Measurements from ENCODE around the gene CLEC1A. TPM values are rescaled to one million over a fixed set of nuclear protein-coding genes. Genes with fewer than 3 reads are reported as not detected.

The CLEC1A gene
- total RNA-seq, 1 donor from 2014 or later: 2.2 TPM

DNA sequence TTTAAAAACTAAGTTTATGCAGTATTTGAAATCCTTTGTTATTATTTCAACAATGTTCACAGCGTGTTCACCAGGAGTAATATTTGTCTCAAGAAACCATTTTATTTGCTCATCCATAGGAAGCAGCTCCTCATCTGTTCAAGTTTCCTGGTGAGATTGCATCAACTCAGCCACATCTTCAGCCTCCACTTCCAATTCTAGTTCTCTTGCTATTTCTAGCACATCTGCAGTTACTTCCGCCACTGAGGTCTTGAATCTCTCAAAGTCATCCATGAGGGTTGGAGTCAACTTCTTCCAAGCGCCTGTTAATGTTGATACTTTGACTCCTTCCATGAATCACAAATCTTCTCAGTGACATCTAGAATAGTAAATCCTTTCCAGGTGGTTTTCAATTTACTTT is 50.3 kb downstream of the CLEC1A start:
- no peaks in the 10 kb centered on the region for H3K4me1 ChIP-seq
- intact Hi-C loops (cut with DNase I): no loop called here
- H3K27ac ChIP-seq: no peak overlapping the region

DNA sequence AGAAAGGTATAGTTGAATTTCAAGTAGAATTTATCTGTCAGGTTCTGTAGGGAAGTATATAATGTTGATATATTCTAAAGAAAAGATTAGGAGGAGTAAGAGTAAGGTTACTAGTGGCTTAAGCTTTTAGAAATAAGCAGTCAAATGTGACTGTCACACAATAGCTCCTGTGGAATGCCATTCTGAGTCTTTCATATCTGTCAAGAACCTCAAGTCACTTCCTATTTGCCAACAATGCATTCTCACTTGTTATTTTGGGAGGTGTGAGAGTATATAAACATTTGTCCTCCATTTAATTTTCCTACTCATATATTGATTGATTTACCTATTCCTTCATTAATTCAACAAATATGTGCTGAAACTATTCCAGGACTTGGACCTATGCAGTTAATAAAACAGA is 56.6 kb downstream of the CLEC1A start:
- no peak for DNase-seq (ENCODE audit: extremely low spot score in 2 of 2)
- Histone ChIP-seq H3K27ac (no peak overlapping the region), H3K9me3 (no peaks in the 10 kb centered on the region), H3K36me3 (no peaks in the 10 kb centered on the region), H3K4me1 (no peaks in the 10 kb centered on the region), H3K4me3 (no peak overlapping the region), H3K27me3 (no peaks in the 10 kb centered on the region)
- intact Hi-C loops (cut with DNase I): no loop called here
- TF ChIP-seq POLR2A (IDR thresholded peaks at IDR 0.05): no peak
- no peak for TF ChIP-seq CTCF (IDR thresholded peaks at IDR 0.05)
- TF ChIP-seq POLR2AphosphoS5 (IDR thresholded peaks at IDR 0.05; ENCODE audit: insufficient read depth in 1 of 2, low read depth in 1 of 2): no peak

More for the DNA sequence above, 50.3 kb downstream of the CLEC1A start:
- Histone ChIP-seq H3K36me3 (no peaks in the 10 kb centered on the region), H3K4me3 (no peak overlapping the region), H3K9me3 (no peaks in the 10 kb centered on the region), H3K27me3 (no peaks in the 10 kb centered on the region)
- DNase-seq (ENCODE audit: extremely low spot score in 2 of 2): no peak
- no peak for TF ChIP-seq POLR2A (IDR thresholded peaks at IDR 0.05)
- no peak for TF ChIP-seq CTCF (IDR thresholded peaks at IDR 0.05)
- no peak for TF ChIP-seq POLR2AphosphoS5 (IDR thresholded peaks at IDR 0.05; ENCODE audit: insufficient read depth in 1 of 2, low read depth in 1 of 2)

- Histone ChIP-seq H3K4me1 (no peaks in the 10 kb centered on the region), H3K36me3 (no peaks in the 10 kb centered on the region), H3K27me3 (no peaks in the 10 kb centered on the region), H3K27ac (no peak overlapping the region), H3K9me3 (no peaks in the 10 kb centered on the region), H3K4me3 (no peak overlapping the region)
- no peak for DNase-seq (ENCODE audit: extremely low spot score in 2 of 2)
- intact Hi-C loops (cut with DNase I): loop anchor here (5.0 kb wide), 1 partner anchor 103 kb away; no protein-coding TSS in a partner anchor
- TF ChIP-seq CTCF (IDR thresholded peaks at IDR 0.05) (peak; percentile 31 to 37 (median 35)), POLR2AphosphoS5 (IDR thresholded peaks at IDR 0.05; ENCODE audit: insufficient read depth in 1 of 2, low read depth in 1 of 2) (no peak), POLR2A (IDR thresholded peaks at IDR 0.05) (no peak)
Observed at GRCh38 chr12:10033783-10034545, 64.8 kb downstream of the CLEC1A start.

- Histone ChIP-seq H3K9me3 (no peaks in the 10 kb centered on the region), H3K36me3 (no peaks in the 10 kb centered on the region), H3K27ac (no peak overlapping the region), H3K4me1 (no peaks in the 10 kb centered on the region), H3K27me3 (no peaks in the 10 kb centered on the region), H3K4me3 (no peak overlapping the region)
- no peak for DNase-seq (ENCODE audit: extremely low spot score in 2 of 2)
- TF ChIP-seq POLR2AphosphoS5 (IDR thresholded peaks at IDR 0.05; ENCODE audit: insufficient read depth in 1 of 2, low read depth in 1 of 2) (no peak), CTCF (IDR thresholded peaks at IDR 0.05) (no peak), POLR2A (IDR thresholded peaks at IDR 0.05) (no peak)
- intact Hi-C loops (cut with DNase I): loop anchor here (5.0 kb wide), 1 partner anchor 106 kb away; no protein-coding TSS in a partner anchor
Observed at GRCh38 chr12:10031771-10032175, 67.0 kb downstream of the CLEC1A start.

- no peaks in the 10 kb centered on the region for H3K4me1 ChIP-seq
- intact Hi-C loops (cut with DNase I): loop anchor here (5.0 kb wide), 1 partner anchor 106 kb away; no protein-coding TSS in a partner anchor
- no peak for TF ChIP-seq POLR2A (IDR thresholded peaks at IDR 0.05)
- no peak for TF ChIP-seq POLR2AphosphoS5 (IDR thresholded peaks at IDR 0.05; ENCODE audit: insufficient read depth in 1 of 2, low read depth in 1 of 2)
- TF ChIP-seq CTCF (IDR thresholded peaks at IDR 0.05): no peak
- H3K36me3 ChIP-seq: no peaks in the 10 kb centered on the region
- H3K4me3 ChIP-seq: no peak overlapping the region
- H3K9me3 ChIP-seq: no peaks in the 10 kb centered on the region
- no peak overlapping the region for H3K27ac ChIP-seq
- no peak for DNase-seq (ENCODE audit: extremely low spot score in 2 of 2)
- no peaks in the 10 kb centered on the region for H3K27me3 ChIP-seq
Observed at GRCh38 chr12:10031321-10031720, 67.5 kb downstream of the CLEC1A start.

Data from vagina (tissue), 2 donors.